Measurements from ENCODE around the gene CEP104. TPM values are rescaled to one million over a fixed set of nuclear protein-coding genes. Genes with fewer than 3 reads are reported as not detected.

The CEP104 gene
- total and polyA plus RNA-seq, 9 of the 15 experiments (the other 6 are each of a cell fraction or from before 2014, with no cell fraction given), result 11.2 to 63.4 (median 42.6) TPM

DNA sequence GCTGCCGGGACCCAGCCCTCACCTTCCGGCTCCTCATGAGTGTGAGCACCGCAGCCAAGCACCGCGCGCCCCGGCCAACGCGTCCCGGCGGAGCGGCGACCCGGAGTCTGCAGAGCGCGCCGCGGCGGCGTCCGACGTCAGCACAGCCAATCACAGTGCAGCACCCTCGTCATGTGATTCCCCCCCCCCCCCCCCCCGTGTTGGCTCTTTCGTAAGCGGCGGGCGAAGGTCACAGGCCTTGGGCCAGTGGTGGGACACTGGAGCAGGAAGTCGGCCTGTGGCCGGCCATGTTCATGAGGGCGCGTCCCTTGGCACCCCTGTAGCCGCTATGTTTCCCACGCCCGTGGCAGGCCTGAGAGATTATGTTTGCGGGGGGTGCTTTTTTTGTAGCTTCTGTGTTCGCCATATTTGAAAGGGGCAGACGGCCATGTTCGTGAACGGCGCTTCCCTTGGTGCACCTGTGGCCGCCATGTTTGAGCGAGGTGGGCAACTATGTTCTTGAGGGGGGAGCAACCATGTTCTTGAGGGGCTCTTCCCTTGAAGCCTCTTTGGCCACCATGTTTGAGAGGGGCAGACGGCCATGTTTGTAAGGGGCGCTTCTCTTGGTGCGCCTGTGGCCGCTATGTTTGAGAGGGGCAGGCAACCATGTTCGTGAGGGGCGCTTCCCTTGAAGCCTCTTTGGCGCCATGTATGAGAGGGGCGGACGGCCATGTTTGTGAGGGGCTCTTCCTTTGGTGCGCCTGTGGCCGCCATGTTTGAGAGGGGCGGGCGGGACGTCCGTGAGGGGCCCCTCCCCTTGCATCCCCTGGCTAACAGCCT, 43.3 kb upstream of the CEP104 start, which contains the start of gene C1orf174 (continued):
- TF ChIP-seq, protein P1, sequence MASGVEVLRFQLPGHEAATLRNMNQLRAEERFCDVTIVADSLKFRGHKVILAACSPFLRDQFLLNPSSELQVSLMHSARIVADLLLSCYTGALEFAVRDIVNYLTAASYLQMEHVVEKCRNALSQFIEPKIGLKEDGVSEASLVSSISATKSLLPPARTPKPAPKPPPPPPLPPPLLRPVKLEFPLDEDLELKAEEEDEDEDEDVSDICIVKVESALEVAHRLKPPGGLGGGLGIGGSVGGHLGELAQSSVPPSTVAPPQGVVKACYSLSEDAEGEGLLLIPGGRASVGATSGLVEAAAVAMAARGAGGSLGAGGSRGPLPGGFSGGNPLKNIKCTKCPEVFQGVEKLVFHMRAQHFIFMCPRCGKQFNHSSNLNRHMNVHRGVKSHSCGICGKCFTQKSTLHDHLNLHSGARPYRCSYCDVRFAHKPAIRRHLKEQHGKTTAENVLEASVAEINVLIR (CRISPR knock-in tag; IDR thresholded peaks at IDR 0.05), result no peak; the same call in 1 of the 2 replicates
- TF ChIP-seq GATAD2B (IDR thresholded peaks at IDR 0.05; ENCODE audit: borderline replicate concordance) (no peak), XRCC5 (IDR thresholded peaks at IDR 0.05; ENCODE audit: low read depth, low read length) (no peak), ZNF644 (tag; IDR thresholded peaks at IDR 0.05; ENCODE audit: low read depth) (peak; percentile 99), SRSF3 (IDR thresholded peaks at IDR 0.05; ENCODE audit: insufficient read depth, low read length) (0 out of 2 replicates have a peak, but pooled peaks have one; percentile 70), TCFL5 (CRISPR knock-in tag; conservative IDR thresholded peaks at IDR 0.05) (peak; percentile 70; the same call in 1 of the 2 replicates), SP2 (IDR thresholded peaks at IDR 0.05; ENCODE audit: extremely low read depth, low read depth, low read length, poor library complexity, severe bottlenecking) (no peak), ZNF274 (IDR thresholded peaks at IDR 0.05; ENCODE audit: borderline replicate concordance, low read depth, low read length) (no peak), ERF (CRISPR knock-in tag; IDR thresholded peaks at IDR 0.05) (peak; percentile 23; the same call in 1 of the 2 replicates), HNRNPH1 (optimal IDR thresholded peaks at IDR 0.05; ENCODE audit: low read depth, low read length) (no peak), SETDB1 (IDR thresholded peaks at IDR 0.05; ENCODE audit: low read length) (no peak), DMBX1 (CRISPR knock-in tag; IDR thresholded peaks at IDR 0.05; ENCODE audit: borderline replicate concordance) (peak; percentile 96), FOXJ3 (CRISPR knock-in tag; IDR thresholded peaks at IDR 0.05) (no peak)
- TF ChIP-seq, protein P2, sequence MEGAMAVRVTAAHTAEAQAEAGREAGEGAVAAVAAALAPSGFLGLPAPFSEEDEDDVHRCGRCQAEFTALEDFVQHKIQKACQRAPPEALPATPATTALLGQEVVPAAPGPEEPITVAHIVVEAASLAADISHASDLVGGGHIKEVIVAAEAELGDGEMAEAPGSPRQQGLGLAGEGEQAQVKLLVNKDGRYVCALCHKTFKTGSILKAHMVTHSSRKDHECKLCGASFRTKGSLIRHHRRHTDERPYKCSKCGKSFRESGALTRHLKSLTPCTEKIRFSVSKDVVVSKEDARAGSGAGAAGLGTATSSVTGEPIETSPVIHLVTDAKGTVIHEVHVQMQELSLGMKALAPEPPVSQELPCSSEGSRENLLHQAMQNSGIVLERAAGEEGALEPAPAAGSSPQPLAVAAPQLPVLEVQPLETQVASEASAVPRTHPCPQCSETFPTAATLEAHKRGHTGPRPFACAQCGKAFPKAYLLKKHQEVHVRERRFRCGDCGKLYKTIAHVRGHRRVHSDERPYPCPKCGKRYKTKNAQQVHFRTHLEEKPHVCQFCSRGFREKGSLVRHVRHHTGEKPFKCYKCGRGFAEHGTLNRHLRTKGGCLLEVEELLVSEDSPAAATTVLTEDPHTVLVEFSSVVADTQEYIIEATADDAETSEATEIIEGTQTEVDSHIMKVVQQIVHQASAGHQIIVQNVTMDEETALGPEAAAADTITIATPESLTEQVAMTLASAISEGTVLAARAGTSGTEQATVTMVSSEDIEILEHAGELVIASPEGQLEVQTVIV (CRISPR knock-in tag; IDR thresholded peaks at IDR 0.05; ENCODE audit: borderline replicate concordance), result no peak
- TF ChIP-seq, protein P3, sequence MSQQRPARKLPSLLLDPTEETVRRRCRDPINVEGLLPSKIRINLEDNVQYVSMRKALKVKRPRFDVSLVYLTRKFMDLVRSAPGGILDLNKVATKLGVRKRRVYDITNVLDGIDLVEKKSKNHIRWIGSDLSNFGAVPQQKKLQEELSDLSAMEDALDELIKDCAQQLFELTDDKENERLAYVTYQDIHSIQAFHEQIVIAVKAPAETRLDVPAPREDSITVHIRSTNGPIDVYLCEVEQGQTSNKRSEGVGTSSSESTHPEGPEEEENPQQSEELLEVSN (IDR thresholded peaks at IDR 0.05; ENCODE audit: borderline replicate concordance in 1 of 2, extremely low read depth in 1 of 2, insufficient read depth in 1 of 2, insufficient read length in 1 of 2, low read depth in 1 of 2, low read length in 1 of 2, poor library complexity in 1 of 2, severe bottlenecking in 1 of 2), result peak; percentile 41 to 82
- TF ChIP-seq, protein P4, sequence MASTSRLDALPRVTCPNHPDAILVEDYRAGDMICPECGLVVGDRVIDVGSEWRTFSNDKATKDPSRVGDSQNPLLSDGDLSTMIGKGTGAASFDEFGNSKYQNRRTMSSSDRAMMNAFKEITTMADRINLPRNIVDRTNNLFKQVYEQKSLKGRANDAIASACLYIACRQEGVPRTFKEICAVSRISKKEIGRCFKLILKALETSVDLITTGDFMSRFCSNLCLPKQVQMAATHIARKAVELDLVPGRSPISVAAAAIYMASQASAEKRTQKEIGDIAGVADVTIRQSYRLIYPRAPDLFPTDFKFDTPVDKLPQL (IDR thresholded peaks at IDR 0.05; ENCODE audit: extremely low read depth, insufficient read length), result no peak
- TF ChIP-seq, protein P5, sequence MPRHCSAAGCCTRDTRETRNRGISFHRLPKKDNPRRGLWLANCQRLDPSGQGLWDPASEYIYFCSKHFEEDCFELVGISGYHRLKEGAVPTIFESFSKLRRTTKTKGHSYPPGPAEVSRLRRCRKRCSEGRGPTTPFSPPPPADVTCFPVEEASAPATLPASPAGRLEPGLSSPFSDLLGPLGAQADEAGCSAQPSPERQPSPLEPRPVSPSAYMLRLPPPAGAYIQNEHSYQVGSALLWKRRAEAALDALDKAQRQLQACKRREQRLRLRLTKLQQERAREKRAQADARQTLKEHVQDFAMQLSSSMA (CRISPR knock-in tag; IDR thresholded peaks at IDR 0.05), result peak; percentile 80; the same call in 1 of the 2 replicates
- TF ChIP-seq, protein P6, sequence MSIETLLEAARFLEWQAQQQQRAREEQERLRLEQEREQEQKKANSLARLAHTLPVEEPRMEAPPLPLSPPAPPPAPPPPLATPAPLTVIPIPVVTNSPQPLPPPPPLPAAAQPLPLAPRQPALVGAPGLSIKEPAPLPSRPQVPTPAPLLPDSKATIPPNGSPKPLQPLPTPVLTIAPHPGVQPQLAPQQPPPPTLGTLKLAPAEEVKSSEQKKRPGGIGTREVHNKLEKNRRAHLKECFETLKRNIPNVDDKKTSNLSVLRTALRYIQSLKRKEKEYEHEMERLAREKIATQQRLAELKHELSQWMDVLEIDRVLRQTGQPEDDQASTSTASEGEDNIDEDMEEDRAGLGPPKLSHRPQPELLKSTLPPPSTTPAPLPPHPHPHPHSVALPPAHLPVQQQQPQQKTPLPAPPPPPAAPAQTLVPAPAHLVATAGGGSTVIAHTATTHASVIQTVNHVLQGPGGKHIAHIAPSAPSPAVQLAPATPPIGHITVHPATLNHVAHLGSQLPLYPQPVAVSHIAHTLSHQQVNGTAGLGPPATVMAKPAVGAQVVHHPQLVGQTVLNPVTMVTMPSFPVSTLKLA (conservative IDR thresholded peaks at IDR 0.05), result peak; percentile 49 to 85; a peak in 3 of 4 replicates
